B cell (primary cell): ENCODE results near the gene TTC23L.

Source experiments
- EZH2 ChIP-seq: IDR thresholded peaks from 2 replicates; pipeline ENCODE4 v1.6.1; 2012; ENCODE audit warnings: borderline replicate concordance, low read depth, mild to moderate bottlenecking, moderate library complexity, low read length; ENCODE audit not compliant: insufficient read depth, poor library complexity, severe bottlenecking
- TF ChIP-seq, protein P1 (sequence below): fragments of 200-600 bp; IDR thresholded peaks from one replicate; pipeline ENCODE4 v1.8.0; 2022; ENCODE audit warnings: antibody characterized with exemption, mild to moderate bottlenecking

DNA sequence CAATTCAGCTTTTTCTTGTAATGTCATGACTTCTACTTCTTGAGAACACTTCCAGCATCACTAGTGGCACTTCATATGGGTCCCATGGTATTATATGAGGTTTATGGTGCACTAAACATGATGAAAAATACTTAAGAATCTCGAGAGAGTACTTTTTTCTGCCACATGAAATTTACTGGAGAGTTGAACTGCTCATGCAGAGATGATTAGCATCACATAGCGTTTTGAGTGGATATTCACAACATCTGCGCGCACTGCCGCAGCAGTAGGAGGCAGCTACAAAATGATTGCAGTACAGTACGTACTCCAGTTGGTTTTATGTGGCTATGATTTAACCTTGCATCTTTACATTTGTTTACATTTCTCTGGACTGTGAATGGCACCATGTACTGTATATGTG is 61.7 kb downstream of the TTC23L start:
- TF ChIP-seq, protein P1, sequence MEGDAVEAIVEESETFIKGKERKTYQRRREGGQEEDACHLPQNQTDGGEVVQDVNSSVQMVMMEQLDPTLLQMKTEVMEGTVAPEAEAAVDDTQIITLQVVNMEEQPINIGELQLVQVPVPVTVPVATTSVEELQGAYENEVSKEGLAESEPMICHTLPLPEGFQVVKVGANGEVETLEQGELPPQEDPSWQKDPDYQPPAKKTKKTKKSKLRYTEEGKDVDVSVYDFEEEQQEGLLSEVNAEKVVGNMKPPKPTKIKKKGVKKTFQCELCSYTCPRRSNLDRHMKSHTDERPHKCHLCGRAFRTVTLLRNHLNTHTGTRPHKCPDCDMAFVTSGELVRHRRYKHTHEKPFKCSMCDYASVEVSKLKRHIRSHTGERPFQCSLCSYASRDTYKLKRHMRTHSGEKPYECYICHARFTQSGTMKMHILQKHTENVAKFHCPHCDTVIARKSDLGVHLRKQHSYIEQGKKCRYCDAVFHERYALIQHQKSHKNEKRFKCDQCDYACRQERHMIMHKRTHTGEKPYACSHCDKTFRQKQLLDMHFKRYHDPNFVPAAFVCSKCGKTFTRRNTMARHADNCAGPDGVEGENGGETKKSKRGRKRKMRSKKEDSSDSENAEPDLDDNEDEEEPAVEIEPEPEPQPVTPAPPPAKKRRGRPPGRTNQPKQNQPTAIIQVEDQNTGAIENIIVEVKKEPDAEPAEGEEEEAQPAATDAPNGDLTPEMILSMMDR: no peak
- no peak for TF ChIP-seq EZH2
